Upper lobe of left lung (tissue), 4 donors: ENCODE data around the gene MAML2.

Experiments used
- CTCF ChIP-seq, 6 experiments: fragments of 450-650 bp in 4 of 6; fragments of 200-600 bp in 2 of 6; sonication (generic) in 2 of 6; IDR thresholded peaks; one replicate each; pipeline ENCODE4 v1.5.1; 2016 to 2019; ENCODE audit warnings: antibody characterized with exemption in 6 of 6
- EP300 ChIP-seq, 4 donors: sonication (generic); formaldehyde crosslinking; IDR thresholded peaks; one replicate each; pipeline ENCODE4 v1.5.1; 2017; ENCODE audit warnings: antibody characterized with exemption in 4 of 4, control low read depth in 2 of 4
- POLR2A ChIP-seq, 4 donors: fragments of 450-650 bp; IDR thresholded peaks; one replicate each; pipeline ENCODE4 v1.5.1; 2016 to 2017; ENCODE audit warnings: antibody characterized with exemption in 4 of 4, mild to moderate bottlenecking in 2 of 4

- TF ChIP-seq CTCF (IDR thresholded peaks at IDR 0.05), result no peak
- TF ChIP-seq POLR2A (IDR thresholded peaks at IDR 0.05), result no peak
- no peak for TF ChIP-seq EP300 (IDR thresholded peaks at IDR 0.05)
These were observed 366.4 kb downstream of the MAML2 start for GRCh38 chr11:95976550-95976949.
